Measurements from ENCODE around the gene KLHL29. TPM values are rescaled to one million over a fixed set of nuclear protein-coding genes. Genes with fewer than 3 reads are reported as not detected.

KLHL29 gene
- total RNA-seq, 2 experiments from 2014 or later: 2.5 to 2.7 TPM

- Histone ChIP-seq H3K9me3 (ENCODE audit: control insufficient read depth in 1 of 2, insufficient read depth in 1 of 2, low read length in 2 of 2) (no peaks in the 10 kb centered on the region), H3K27ac (ENCODE audit: low read depth in 1 of 2, low read length in 2 of 2) (no peak overlapping the region), H3K4me1 (ENCODE audit: insufficient read depth, low read length) (no peaks in the 10 kb centered on the region), H3K36me3 (ENCODE audit: insufficient read depth, low read length) (no peaks in the 10 kb centered on the region), H3K27me3 (ENCODE audit: control insufficient read depth in 1 of 2, insufficient read depth in 2 of 2, low read length in 2 of 2) (no peaks in the 10 kb centered on the region), H3K4me3 (ENCODE audit: low read length) (no peak overlapping the region)
- intact Hi-C loops (cut with DNase I, micrococcal nuclease): no loop called here
- no peak for ATAC-seq (ENCODE audit: poor library complexity)
- Mint-ChIP-seq H3K9me3 (no peaks in the 10 kb centered on the region), H3K4me1 (ENCODE audit: low read depth) (no peaks in the 10 kb centered on the region), H3K4me3 (no peak overlapping the region), H3K27ac (no peak overlapping the region), H3K27me3 (no peaks in the 10 kb centered on the region), H3K36me3 (ENCODE audit: low read depth) (no peaks in the 10 kb centered on the region)
- DNase-seq: no peak
- ChIA-PET POLR2A (no interaction called here), CTCF (no interaction called here)
- TF ChIP-seq, protein P1, sequence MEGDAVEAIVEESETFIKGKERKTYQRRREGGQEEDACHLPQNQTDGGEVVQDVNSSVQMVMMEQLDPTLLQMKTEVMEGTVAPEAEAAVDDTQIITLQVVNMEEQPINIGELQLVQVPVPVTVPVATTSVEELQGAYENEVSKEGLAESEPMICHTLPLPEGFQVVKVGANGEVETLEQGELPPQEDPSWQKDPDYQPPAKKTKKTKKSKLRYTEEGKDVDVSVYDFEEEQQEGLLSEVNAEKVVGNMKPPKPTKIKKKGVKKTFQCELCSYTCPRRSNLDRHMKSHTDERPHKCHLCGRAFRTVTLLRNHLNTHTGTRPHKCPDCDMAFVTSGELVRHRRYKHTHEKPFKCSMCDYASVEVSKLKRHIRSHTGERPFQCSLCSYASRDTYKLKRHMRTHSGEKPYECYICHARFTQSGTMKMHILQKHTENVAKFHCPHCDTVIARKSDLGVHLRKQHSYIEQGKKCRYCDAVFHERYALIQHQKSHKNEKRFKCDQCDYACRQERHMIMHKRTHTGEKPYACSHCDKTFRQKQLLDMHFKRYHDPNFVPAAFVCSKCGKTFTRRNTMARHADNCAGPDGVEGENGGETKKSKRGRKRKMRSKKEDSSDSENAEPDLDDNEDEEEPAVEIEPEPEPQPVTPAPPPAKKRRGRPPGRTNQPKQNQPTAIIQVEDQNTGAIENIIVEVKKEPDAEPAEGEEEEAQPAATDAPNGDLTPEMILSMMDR (IDR thresholded peaks at IDR 0.05): no peak
These were observed 124.1 kb downstream of the KLHL29 start for GRCh38 chr2:23509103-23509502.

DNA sequence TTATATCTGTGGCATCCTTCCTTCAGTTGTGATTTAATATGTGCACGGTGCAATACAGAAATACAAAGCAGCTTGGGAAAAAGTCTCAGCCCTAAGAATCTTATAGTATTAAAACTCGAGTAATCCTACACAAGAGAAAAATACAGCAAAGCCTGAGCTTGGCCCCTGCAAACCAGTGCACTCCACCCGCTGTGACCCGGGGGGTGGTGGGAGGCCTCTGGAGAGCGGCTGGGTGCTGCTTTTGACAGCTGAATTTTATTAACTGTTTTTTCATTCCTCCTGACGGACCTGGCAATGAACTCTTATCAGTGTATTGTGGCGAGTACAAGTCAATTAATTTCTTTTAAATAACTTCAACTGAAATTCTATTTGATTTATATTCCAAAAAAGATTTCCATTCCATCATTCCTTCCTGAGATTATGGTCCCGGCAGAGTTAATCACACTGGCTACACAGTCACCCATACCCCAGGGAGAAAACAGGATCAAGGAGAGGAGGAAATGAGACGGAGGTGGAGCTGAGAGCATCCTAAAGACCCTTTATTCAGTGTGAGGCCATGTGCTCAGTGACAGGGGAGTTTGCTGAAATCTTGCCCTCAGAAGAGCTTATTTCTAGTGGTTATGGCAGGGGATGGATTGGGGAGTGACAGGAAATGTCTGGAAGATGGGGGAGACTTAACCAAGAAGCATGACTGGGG lies 124.8 kb downstream of the KLHL29 start:
- DNase-seq: no peak
- Mint-ChIP-seq H3K4me1 (ENCODE audit: low read depth) (no peaks in the 10 kb centered on the region), H3K36me3 (ENCODE audit: low read depth) (no peaks in the 10 kb centered on the region), H3K4me3 (no peak overlapping the region), H3K9me3 (no peaks in the 10 kb centered on the region), H3K27ac (no peak overlapping the region), H3K27me3 (peaks cover 2% of the 10 kb centered on the region)
- H3K27me3 ChIP-seq (ENCODE audit: control insufficient read depth in 1 of 2, insufficient read depth in 2 of 2, low read length in 2 of 2): no peaks in the 10 kb centered on the region
- TF ChIP-seq, protein P1 (IDR thresholded peaks at IDR 0.05): no peak
- intact Hi-C loops (cut with DNase I, micrococcal nuclease): no loop called here
- ChIA-PET POLR2A (no interaction called here), CTCF (no interaction called here)
- no peaks in the 10 kb centered on the region for H3K4me1 ChIP-seq (ENCODE audit: insufficient read depth, low read length)
- H3K9me3 ChIP-seq (ENCODE audit: control insufficient read depth in 1 of 2, insufficient read depth in 1 of 2, low read length in 2 of 2): no peaks in the 10 kb centered on the region
- H3K27ac ChIP-seq (ENCODE audit: low read depth in 1 of 2, low read length in 2 of 2): no peak overlapping the region
- ATAC-seq (ENCODE audit: poor library complexity): no peak
- H3K4me3 ChIP-seq (ENCODE audit: low read length): no peak overlapping the region
- H3K36me3 ChIP-seq (ENCODE audit: insufficient read depth, low read length): no peaks in the 10 kb centered on the region

DNA sequence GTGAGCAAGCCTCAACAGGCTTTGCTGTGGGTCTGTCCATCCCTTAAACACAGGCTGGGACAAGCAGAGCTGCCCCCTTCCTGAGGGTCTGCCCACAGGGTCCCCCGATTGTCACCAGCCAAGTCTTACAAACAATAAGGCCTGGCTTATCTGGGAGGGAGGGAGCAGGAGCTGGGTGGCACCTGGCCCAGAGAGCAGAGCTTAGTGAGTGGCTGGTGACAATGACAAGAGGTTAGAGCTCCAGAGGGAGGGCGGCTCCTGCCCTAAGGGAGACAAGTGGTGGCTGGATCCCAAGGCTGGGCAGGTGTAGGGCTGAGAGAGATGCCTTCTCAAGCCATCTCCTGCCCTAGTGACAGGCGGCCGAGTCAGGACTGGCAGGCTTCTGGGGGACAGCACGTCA lies 125.5 kb downstream of the KLHL29 start:
- DNase-seq (no peak), ATAC-seq (ENCODE audit: poor library complexity) (no peak)
- Mint-ChIP-seq H3K4me3 (no peak overlapping the region), H3K9me3 (no peaks in the 10 kb centered on the region), H3K36me3 (ENCODE audit: low read depth) (no peaks in the 10 kb centered on the region), H3K27ac (no peak overlapping the region), H3K27me3 (peaks cover 10% of the 10 kb centered on the region), H3K4me1 (ENCODE audit: low read depth) (no peaks in the 10 kb centered on the region)
- Histone ChIP-seq H3K4me1 (ENCODE audit: insufficient read depth, low read length) (no peaks in the 10 kb centered on the region), H3K27me3 (ENCODE audit: control insufficient read depth in 1 of 2, insufficient read depth in 2 of 2, low read length in 2 of 2) (no peaks in the 10 kb centered on the region), H3K9me3 (ENCODE audit: control insufficient read depth in 1 of 2, insufficient read depth in 1 of 2, low read length in 2 of 2) (no peaks in the 10 kb centered on the region), H3K4me3 (ENCODE audit: low read length) (no peak overlapping the region), H3K27ac (ENCODE audit: low read depth in 1 of 2, low read length in 2 of 2) (no peak overlapping the region), H3K36me3 (ENCODE audit: insufficient read depth, low read length) (no peaks in the 10 kb centered on the region)
- ChIA-PET POLR2A (interaction anchor here (1.5 to 1.6 kb wide), 2 partner anchors 11 to 22 kb away, joined by 3 to 4 read pairs; no protein-coding TSS in a partner anchor), CTCF (no interaction called here)
- intact Hi-C loops (cut with DNase I, micrococcal nuclease): no loop called here
- TF ChIP-seq, protein P1 (IDR thresholded peaks at IDR 0.05): no peak
